H1 (cell line): ENCODE measurements around the gene SNX33.

Source experiments
- CEBPB ChIP-seq: IDR thresholded peaks from 2 replicates; pipeline ENCODE4 v1.6.1; 2012; ENCODE audit warnings: low read depth, low read length
- CREB1 ChIP-seq: IDR thresholded peaks from 2 replicates; pipeline ENCODE4 v1.6.1; 2012; ENCODE audit warnings: inconsistent platforms
- EP300 ChIP-seq, 2 experiments: IDR thresholded peaks; 1 replicate in 1 of 2; 2 replicates in 1 of 2; pipeline ENCODE4 v1.6.1; 2011 to 2012; ENCODE audit warnings: low read depth in 2 of 2, low read length in 2 of 2, mild to moderate bottlenecking in 2 of 2, borderline replicate concordance in 1 of 2, inconsistent platforms in 1 of 2, moderate library complexity in 1 of 2
- EZH2 ChIP-seq: fragments of 200-600 bp; sonication (generic); IDR thresholded peaks from 2 replicates; pipeline ENCODE4 v1.7.1; 2012; ENCODE audit warnings: low read depth, mild to moderate bottlenecking, moderate library complexity, low read length, inconsistent platforms; ENCODE audit not compliant: severe bottlenecking
- GABPA ChIP-seq: IDR thresholded peaks from 2 replicates; pipeline ENCODE4 v1.6.1; 2011; ENCODE audit warnings: mild to moderate bottlenecking, low read length, moderate library complexity, borderline replicate concordance; ENCODE audit not compliant: insufficient read depth
- POLR2A ChIP-seq, 2 experiments: IDR thresholded peaks; 1 replicate in 1 of 2; 2 replicates in 1 of 2; pipeline ENCODE4 v1.6.1; 2011; ENCODE audit warnings: low read depth in 2 of 2, low read length in 2 of 2, mild to moderate bottlenecking in 2 of 2; ENCODE audit errors: control extremely low read depth in 1 of 2
- POLR2AphosphoS5 ChIP-seq: IDR thresholded peaks from 2 replicates; pipeline ENCODE4 v1.6.1; 2011; ENCODE audit warnings: low read depth, low read length
- TBP ChIP-seq: IDR thresholded peaks from 2 replicates; pipeline ENCODE4 v1.6.1; 2011; ENCODE audit warnings: low read depth, low read length, improper control_type of control experiment
- YY1 ChIP-seq: IDR thresholded peaks from 2 replicates; pipeline ENCODE4 v1.6.1; 2011; ENCODE audit warnings: low read depth, mild to moderate bottlenecking, low read length
- TF ChIP-seq, protein P1 (sequence below), 3 experiments: IDR thresholded peaks; 1 replicate in 2 of 3; 2 replicates in 1 of 3; pipeline versions ENCODE4 v1.5.1 to v1.6.1; 2011; ENCODE audit warnings: low read length in 3 of 3, mild to moderate bottlenecking in 3 of 3, inconsistent platforms in 2 of 3, low read depth in 1 of 3, moderate library complexity in 1 of 3; ENCODE audit not compliant: insufficient read depth in 1 of 3; ENCODE audit errors: control extremely low read depth in 1 of 3
- TF ChIP-seq, protein P2 (sequence below): IDR thresholded peaks from 2 replicates; pipeline ENCODE4 v1.6.1; 2012; ENCODE audit warnings: inconsistent platforms

DNA sequence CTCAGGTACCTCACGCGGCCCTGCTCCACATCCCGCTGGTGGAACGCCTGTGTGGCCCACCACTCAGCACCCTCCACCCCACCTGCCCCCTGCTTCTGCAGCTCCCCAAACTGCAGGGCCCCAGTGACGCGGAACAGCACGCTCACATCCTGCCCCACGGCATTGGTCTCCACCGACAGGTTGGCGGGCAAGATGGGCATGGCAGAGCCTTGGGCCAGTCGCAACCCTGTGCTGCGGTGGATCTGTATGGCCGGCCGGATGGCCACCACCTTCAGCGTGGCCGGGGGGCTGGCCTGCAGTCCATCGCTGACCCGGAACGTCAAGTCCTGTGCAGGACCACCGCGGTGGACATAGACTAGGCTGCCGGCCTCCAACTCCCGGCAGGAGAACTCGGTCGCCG lies 41.1 kb downstream of the SNX33 start:
- TF ChIP-seq, protein P1, sequence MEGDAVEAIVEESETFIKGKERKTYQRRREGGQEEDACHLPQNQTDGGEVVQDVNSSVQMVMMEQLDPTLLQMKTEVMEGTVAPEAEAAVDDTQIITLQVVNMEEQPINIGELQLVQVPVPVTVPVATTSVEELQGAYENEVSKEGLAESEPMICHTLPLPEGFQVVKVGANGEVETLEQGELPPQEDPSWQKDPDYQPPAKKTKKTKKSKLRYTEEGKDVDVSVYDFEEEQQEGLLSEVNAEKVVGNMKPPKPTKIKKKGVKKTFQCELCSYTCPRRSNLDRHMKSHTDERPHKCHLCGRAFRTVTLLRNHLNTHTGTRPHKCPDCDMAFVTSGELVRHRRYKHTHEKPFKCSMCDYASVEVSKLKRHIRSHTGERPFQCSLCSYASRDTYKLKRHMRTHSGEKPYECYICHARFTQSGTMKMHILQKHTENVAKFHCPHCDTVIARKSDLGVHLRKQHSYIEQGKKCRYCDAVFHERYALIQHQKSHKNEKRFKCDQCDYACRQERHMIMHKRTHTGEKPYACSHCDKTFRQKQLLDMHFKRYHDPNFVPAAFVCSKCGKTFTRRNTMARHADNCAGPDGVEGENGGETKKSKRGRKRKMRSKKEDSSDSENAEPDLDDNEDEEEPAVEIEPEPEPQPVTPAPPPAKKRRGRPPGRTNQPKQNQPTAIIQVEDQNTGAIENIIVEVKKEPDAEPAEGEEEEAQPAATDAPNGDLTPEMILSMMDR (IDR thresholded peaks at IDR 0.05; ENCODE audit: control extremely low read depth in 1 of 3, insufficient read depth in 1 of 3, low read depth in 1 of 3, low read length in 3 of 3), result no peak
- TF ChIP-seq YY1 (no peak), EZH2 (no peak), EP300 (IDR thresholded peaks at IDR 0.05; ENCODE audit: borderline replicate concordance in 1 of 2, low read depth in 2 of 2, low read length in 2 of 2) (no peak), CREB1 (no peak), POLR2AphosphoS5 (no peak), TBP (no peak), GABPA (no peak), CEBPB (no peak), POLR2A (IDR thresholded peaks at IDR 0.05; ENCODE audit: control extremely low read depth in 1 of 2, low read depth in 2 of 2, low read length in 2 of 2) (no peak)
- TF ChIP-seq, protein P2, sequence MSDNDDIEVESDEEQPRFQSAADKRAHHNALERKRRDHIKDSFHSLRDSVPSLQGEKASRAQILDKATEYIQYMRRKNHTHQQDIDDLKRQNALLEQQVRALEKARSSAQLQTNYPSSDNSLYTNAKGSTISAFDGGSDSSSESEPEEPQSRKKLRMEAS, result no peak
